ENCODE measurements around the gene ZNF148. TPM values are rescaled to one million over a fixed set of nuclear protein-coding genes. Genes with fewer than 3 reads are reported as not detected.

The ZNF148 gene
- total and polyA plus RNA-seq, 7 experiments from 2014 or later = 36.3 to 101 (median 58.6) TPM

GRCh38 chr3:125374501-125374995 lies 577 bp downstream of the ZNF148 start:
- H3K27me3 ChIP-seq (ENCODE audit: control insufficient read depth in 2 of 2, insufficient read depth in 2 of 2, low read length in 2 of 2) = no peaks in the 10 kb centered on the region
- peak overlapping the region; percentile 92 to 100 (median 96) for H3K4me3 Mint-ChIP-seq
- peak; percentile 31 for ATAC-seq
- POLR2A ChIA-PET = interaction anchor here (1.0 to 2.5 kb wide), 10 partner anchors 8 to 322 kb away, joined by 3 to 30 read pairs (median 7); partner anchors contain the start of gene SNX4
- H3K36me3 Mint-ChIP-seq = peaks cover 0 to 20% (median 5%) of the 10 kb centered on the region in 5 donors
- peak overlapping the region; percentile 98 for H3K4me3 ChIP-seq (ENCODE audit: low read length)
- DNase-seq = peak in 3 of 9 donors; percentile 3 to 44 (median 22)
- CTCF ChIA-PET = no interaction called here
- peaks cover 0 to 3% (median 0%) of the 10 kb centered on the region in 5 donors for H3K27me3 Mint-ChIP-seq
- peaks cover 13 to 20% of the 10 kb centered on the region in 2 donors for H3K4me1 ChIP-seq (ENCODE audit: control insufficient read depth in 2 of 2, insufficient read depth in 2 of 2, low read length in 2 of 2)
- peaks cover 0 to 3% (median 0%) of the 10 kb centered on the region in 11 donors for H3K9me3 Mint-ChIP-seq
- peaks cover 32 to 66% (median 53%) of the 10 kb centered on the region in 7 donors for H3K4me1 Mint-ChIP-seq
- H3K36me3 ChIP-seq (ENCODE audit: control insufficient read depth in 2 of 3, insufficient read depth in 3 of 3, low read length in 3 of 3) = peaks cover 0 to 4% (median 0%) of the 10 kb centered on the region in 3 experiments
- no peaks in the 10 kb centered on the region for H3K9me3 ChIP-seq (ENCODE audit: control insufficient read depth in 2 of 3, low read length in 3 of 3)
- H3K27ac Mint-ChIP-seq = peak overlapping the region; percentile 85 to 99 (median 92)
- peak overlapping the region; percentile 88 for H3K27ac ChIP-seq (ENCODE audit: low read depth, low read length)
- intact Hi-C loops (cut with micrococcal nuclease) = loop anchor here (1.0 to 10.0 kb wide), 9 partner anchors 17 to 1610 kb away; partner anchors contain the start of genes SNX4 (in 2 of the 2), UMPS (in 2 of the 2), HEG1 (in 1 of the 2) and PLXNA1 (in 1 of the 2)

DNA sequence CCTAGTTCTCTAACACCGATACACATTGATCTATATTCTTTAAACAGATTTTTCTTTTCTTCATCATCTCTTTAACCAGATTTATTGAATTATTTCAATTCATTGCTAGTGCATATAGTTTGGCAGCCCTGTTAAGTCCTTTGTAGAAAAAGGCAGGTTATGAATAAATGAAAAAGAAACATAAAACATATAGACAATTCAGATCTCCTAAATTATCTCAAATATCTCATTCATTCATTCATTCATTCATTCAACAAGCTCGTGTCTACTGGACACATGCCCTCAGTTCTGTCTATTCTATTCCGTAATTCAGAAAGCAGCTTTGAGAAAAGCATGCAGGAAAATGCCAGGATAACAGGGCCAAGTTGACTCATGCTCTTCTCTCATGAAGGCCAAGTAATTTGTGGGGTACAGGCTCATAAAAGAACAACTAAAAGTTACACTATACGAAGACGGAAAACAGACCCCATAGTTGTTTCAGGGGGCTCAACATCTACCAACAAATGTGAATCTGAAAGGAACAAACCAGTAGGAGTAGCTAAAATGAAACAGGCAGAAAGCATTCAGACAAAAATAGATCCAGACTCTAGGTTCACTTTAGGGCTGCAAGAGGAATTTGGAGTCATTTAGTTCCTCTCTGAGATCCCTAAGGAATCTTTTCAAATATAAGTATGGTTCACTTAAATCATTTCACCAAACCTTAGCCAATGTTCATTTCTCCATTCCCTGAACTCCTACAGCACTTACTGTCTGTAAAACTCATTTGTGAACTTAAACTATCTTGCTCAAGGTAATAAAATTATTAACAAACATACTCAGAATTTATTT lies 7.5 kb downstream of the ZNF148 start:
- peaks cover 0 to 24% (median 9%) of the 10 kb centered on the region in 5 donors for H3K36me3 Mint-ChIP-seq
- peak overlapping the region in 3 of 10 donors; percentile 4 to 35 (median 14) for H3K4me3 Mint-ChIP-seq
- ATAC-seq (no peak), DNase-seq (no peak)
- intact Hi-C loops (cut with micrococcal nuclease) = no loop called here
- H3K27me3 Mint-ChIP-seq = no peaks in the 10 kb centered on the region
- Histone ChIP-seq H3K9me3 (ENCODE audit: control insufficient read depth in 2 of 3, low read length in 3 of 3) (no peaks in the 10 kb centered on the region), H3K27ac (ENCODE audit: low read depth, low read length) (no peak overlapping the region), H3K4me1 (ENCODE audit: control insufficient read depth in 2 of 2, insufficient read depth in 2 of 2, low read length in 2 of 2) (peaks cover 9 to 10% of the 10 kb centered on the region in 2 donors), H3K4me3 (ENCODE audit: low read length) (no peak overlapping the region), H3K27me3 (ENCODE audit: control insufficient read depth in 2 of 2, insufficient read depth in 2 of 2, low read length in 2 of 2) (no peaks in the 10 kb centered on the region), H3K36me3 (ENCODE audit: control insufficient read depth in 2 of 3, insufficient read depth in 3 of 3, low read length in 3 of 3) (no peaks in the 10 kb centered on the region)
- ChIA-PET CTCF (no interaction called here), POLR2A (no interaction called here)
- H3K9me3 Mint-ChIP-seq = peaks cover 0 to 1% (median 0%) of the 10 kb centered on the region in 11 donors
- H3K4me1 Mint-ChIP-seq = peaks cover 33 to 94% (median 80%) of the 10 kb centered on the region in 7 donors
- peak overlapping the region in 6 of 9 donors; percentile 9 to 80 (median 12) for H3K27ac Mint-ChIP-seq

DNA sequence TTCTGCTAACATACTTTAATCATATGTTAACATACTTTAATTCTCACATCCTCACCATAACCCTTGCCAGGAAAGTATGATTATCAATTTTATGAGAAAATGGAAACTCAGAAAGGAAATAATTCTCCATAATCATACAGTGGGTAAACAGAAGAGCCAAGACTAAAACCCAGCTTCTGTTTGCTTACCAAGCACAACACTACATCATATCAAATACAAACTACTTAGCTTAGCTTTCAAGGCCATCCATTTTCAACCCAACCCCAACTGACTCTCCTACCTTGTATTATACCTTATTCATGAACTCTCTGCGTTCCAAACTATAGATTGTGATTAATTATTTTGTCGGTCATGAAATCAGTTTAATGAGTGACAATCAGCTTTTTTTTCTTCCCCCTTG lies 9.0 kb downstream of the ZNF148 start:
- ChIA-PET POLR2A (interaction anchor here (0.8 to 1.7 kb wide), 3 partner anchors 9 kb away, joined by 4 to 11 read pairs (median 4); partner anchors contain the start of gene ZNF148), CTCF (interaction anchor here (0.5 kb wide), 1 partner anchor 13 kb away, joined by 4 read pairs; no protein-coding TSS in a partner anchor)
- Mint-ChIP-seq H3K36me3 (peaks cover 0 to 16% (median 9%) of the 10 kb centered on the region in 5 donors), H3K27me3 (no peaks in the 10 kb centered on the region), H3K27ac (peak overlapping the region in 5 of 9 donors; percentile 4 to 74 (median 9)), H3K4me3 (peak overlapping the region in 2 of 10 donors; percentile 1 to 12), H3K4me1 (peaks cover 35 to 95% (median 84%) of the 10 kb centered on the region in 7 donors), H3K9me3 (peaks cover 0 to 1% (median 0%) of the 10 kb centered on the region in 11 donors)
- DNase-seq (no peak), ATAC-seq (no peak)
- Histone ChIP-seq H3K27ac (ENCODE audit: low read depth, low read length) (no peak overlapping the region), H3K27me3 (ENCODE audit: control insufficient read depth in 2 of 2, insufficient read depth in 2 of 2, low read length in 2 of 2) (no peaks in the 10 kb centered on the region), H3K36me3 (ENCODE audit: control insufficient read depth in 2 of 3, insufficient read depth in 3 of 3, low read length in 3 of 3) (no peaks in the 10 kb centered on the region), H3K9me3 (ENCODE audit: control insufficient read depth in 2 of 3, low read length in 3 of 3) (no peaks in the 10 kb centered on the region), H3K4me1 (ENCODE audit: control insufficient read depth in 2 of 2, insufficient read depth in 2 of 2, low read length in 2 of 2) (peaks cover 9 to 10% of the 10 kb centered on the region in 2 donors), H3K4me3 (ENCODE audit: low read length) (no peak overlapping the region)
- intact Hi-C loops (cut with micrococcal nuclease) = no loop called here

DNA sequence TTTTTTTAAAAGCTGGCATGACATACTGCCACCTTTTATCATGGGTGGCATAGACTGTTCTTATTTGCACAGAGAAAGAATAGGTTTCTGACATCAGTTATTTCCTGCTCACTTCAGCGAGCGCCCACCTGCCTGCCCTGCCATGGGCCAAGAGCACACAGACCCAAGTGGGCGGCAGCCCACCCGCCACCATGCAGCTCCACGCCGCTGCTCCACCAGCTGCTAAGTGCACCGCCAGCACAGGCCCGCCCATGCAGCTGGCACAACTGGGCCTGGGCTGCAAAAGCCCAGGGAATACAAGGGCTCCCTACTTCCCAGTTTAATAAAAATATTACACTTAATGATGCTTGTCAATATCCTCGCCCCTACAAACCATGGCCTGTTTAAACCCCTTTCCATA lies 15.4 kb downstream of the ZNF148 start:
- Histone ChIP-seq H3K27ac (ENCODE audit: low read depth, low read length) (no peak overlapping the region), H3K36me3 (ENCODE audit: control insufficient read depth in 2 of 3, insufficient read depth in 3 of 3, low read length in 3 of 3) (peaks cover 0 to 7% (median 0%) of the 10 kb centered on the region in 3 experiments), H3K9me3 (ENCODE audit: control insufficient read depth in 2 of 3, low read length in 3 of 3) (no peaks in the 10 kb centered on the region), H3K4me3 (ENCODE audit: low read length) (no peak overlapping the region), H3K4me1 (ENCODE audit: control insufficient read depth in 2 of 2, insufficient read depth in 2 of 2, low read length in 2 of 2) (peaks cover 0 to 6% of the 10 kb centered on the region in 2 donors), H3K27me3 (ENCODE audit: control insufficient read depth in 2 of 2, insufficient read depth in 2 of 2, low read length in 2 of 2) (no peaks in the 10 kb centered on the region)
- ATAC-seq (no peak), DNase-seq (no peak)
- peaks cover 42 to 95% (median 79%) of the 10 kb centered on the region in 7 donors for H3K4me1 Mint-ChIP-seq
- POLR2A ChIA-PET = interaction anchor here (2.1 kb wide), 1 partner anchor 16 kb away, joined by 8 read pairs; the partner anchor contains the start of gene ZNF148
- no peaks in the 10 kb centered on the region for H3K9me3 Mint-ChIP-seq
- intact Hi-C loops (cut with micrococcal nuclease) = no loop called here
- no peaks in the 10 kb centered on the region for H3K27me3 Mint-ChIP-seq
- peak overlapping the region in 5 of 10 donors; percentile 3 to 37 (median 8) for H3K4me3 Mint-ChIP-seq
- peaks cover 0 to 5% (median 0%) of the 10 kb centered on the region in 5 donors for H3K36me3 Mint-ChIP-seq
- H3K27ac Mint-ChIP-seq = peak overlapping the region in 8 of 9 donors; percentile 5 to 96 (median 80)
- CTCF ChIA-PET = no interaction called here

DNA sequence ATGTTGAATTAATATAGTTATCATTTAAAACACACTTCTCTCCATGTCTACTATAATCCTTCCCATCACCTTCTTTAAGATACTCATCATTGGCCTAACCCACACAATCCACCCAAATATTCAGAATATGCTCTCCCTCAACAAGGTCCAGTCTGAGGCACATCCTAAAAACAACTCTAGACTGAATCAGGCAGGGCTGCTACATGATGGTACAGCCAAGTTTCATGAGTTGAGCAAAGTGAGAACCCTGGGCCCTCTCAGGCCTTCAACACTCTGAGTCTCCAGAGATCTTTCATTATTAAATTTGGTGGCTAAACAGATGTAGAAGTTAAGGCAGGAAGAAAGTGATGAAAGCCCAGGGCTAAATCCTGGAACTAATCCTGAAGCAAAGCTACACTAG lies 16.2 kb downstream of the ZNF148 start:
- peaks cover 41 to 95% (median 79%) of the 10 kb centered on the region in 7 donors for H3K4me1 Mint-ChIP-seq
- H3K9me3 Mint-ChIP-seq = no peaks in the 10 kb centered on the region
- DNase-seq (no peak), ATAC-seq (no peak)
- H3K4me1 ChIP-seq (ENCODE audit: control insufficient read depth in 2 of 2, insufficient read depth in 2 of 2, low read length in 2 of 2) = peaks cover 0 to 6% of the 10 kb centered on the region in 2 donors
- peak overlapping the region in 9 of 10 donors; percentile 6 to 98 (median 59) for H3K4me3 Mint-ChIP-seq
- peak overlapping the region in 8 of 9 donors; percentile 3 to 96 (median 82) for H3K27ac Mint-ChIP-seq
- intact Hi-C loops (cut with micrococcal nuclease) = no loop called here
- peak overlapping the region; percentile 89 for H3K27ac ChIP-seq (ENCODE audit: low read depth, low read length)
- no peaks in the 10 kb centered on the region for H3K9me3 ChIP-seq (ENCODE audit: control insufficient read depth in 2 of 3, low read length in 3 of 3)
- peaks cover 0 to 5% (median 0%) of the 10 kb centered on the region in 5 donors for H3K36me3 Mint-ChIP-seq
- H3K27me3 Mint-ChIP-seq = no peaks in the 10 kb centered on the region
- peaks cover 0 to 7% (median 0%) of the 10 kb centered on the region in 3 experiments for H3K36me3 ChIP-seq (ENCODE audit: control insufficient read depth in 2 of 3, insufficient read depth in 3 of 3, low read length in 3 of 3)
- ChIA-PET POLR2A (interaction anchor here (0.6 to 2.1 kb wide), 2 partner anchors 16 to 64 kb away, joined by 3 to 8 read pairs; partner anchors contain the start of gene ZNF148), CTCF (no interaction called here)
- H3K4me3 ChIP-seq (ENCODE audit: low read length) = no peak overlapping the region
- H3K27me3 ChIP-seq (ENCODE audit: control insufficient read depth in 2 of 2, insufficient read depth in 2 of 2, low read length in 2 of 2) = no peaks in the 10 kb centered on the region

GRCh38 chr3:125357837-125358236 lies 17.3 kb downstream of the ZNF148 start:
- peak overlapping the region; percentile 11 to 96 (median 92) for H3K27ac Mint-ChIP-seq
- Histone ChIP-seq H3K4me1 (ENCODE audit: control insufficient read depth in 2 of 2, insufficient read depth in 2 of 2, low read length in 2 of 2) (peaks cover 0 to 6% of the 10 kb centered on the region in 2 donors), H3K27me3 (ENCODE audit: control insufficient read depth in 2 of 2, insufficient read depth in 2 of 2, low read length in 2 of 2) (no peaks in the 10 kb centered on the region), H3K36me3 (ENCODE audit: control insufficient read depth in 2 of 3, insufficient read depth in 3 of 3, low read length in 3 of 3) (peaks cover 0 to 7% (median 0%) of the 10 kb centered on the region in 3 experiments), H3K9me3 (ENCODE audit: control insufficient read depth in 2 of 3, low read length in 3 of 3) (no peaks in the 10 kb centered on the region), H3K27ac (ENCODE audit: low read depth, low read length) (peak overlapping the region; percentile 89), H3K4me3 (ENCODE audit: low read length) (peak overlapping the region; percentile 65)
- H3K4me3 Mint-ChIP-seq = peak overlapping the region; percentile 81 to 98 (median 90)
- ChIA-PET POLR2A (interaction anchor here (0.5 to 4.7 kb wide), 3 partner anchors 8 to 18 kb away, joined by 3 to 30 read pairs (median 4); partner anchors contain the start of gene ZNF148), CTCF (interaction anchor here (0.6 kb wide), 1 partner anchor 350 kb away, joined by 3 read pairs; no protein-coding TSS in a partner anchor)
- no peak for DNase-seq
- no peaks in the 10 kb centered on the region for H3K27me3 Mint-ChIP-seq
- ATAC-seq = no peak
- peaks cover 0 to 5% (median 4%) of the 10 kb centered on the region in 5 donors for H3K36me3 Mint-ChIP-seq
- H3K9me3 Mint-ChIP-seq = no peaks in the 10 kb centered on the region
- peaks cover 46 to 93% (median 76%) of the 10 kb centered on the region in 7 donors for H3K4me1 Mint-ChIP-seq
- intact Hi-C loops (cut with micrococcal nuclease) = loop anchor here (1.0 kb wide), 3 partner anchors 16 to 47 kb away; partner anchors contain the start of gene ZNF148 (in 1 of the 2)

Data from naive thymus-derived CD4-positive, alpha-beta T cell (primary cell).